GM12801 (cell line): ENCODE data around the gene MTRFR.

ENCODE experiments used
- TF ChIP-seq, protein P1 (sequence below): IDR thresholded peaks from one replicate; pipeline ENCODE4 v1.5.1; 2011; ENCODE audit warnings: control low read depth; ENCODE audit not compliant: insufficient read length; ENCODE audit errors: extremely low read depth

MTRFR gene

GRCh38 chr12:123266679-123267277 is 33.5 kb downstream of the MTRFR start:
- TF ChIP-seq, protein P1, sequence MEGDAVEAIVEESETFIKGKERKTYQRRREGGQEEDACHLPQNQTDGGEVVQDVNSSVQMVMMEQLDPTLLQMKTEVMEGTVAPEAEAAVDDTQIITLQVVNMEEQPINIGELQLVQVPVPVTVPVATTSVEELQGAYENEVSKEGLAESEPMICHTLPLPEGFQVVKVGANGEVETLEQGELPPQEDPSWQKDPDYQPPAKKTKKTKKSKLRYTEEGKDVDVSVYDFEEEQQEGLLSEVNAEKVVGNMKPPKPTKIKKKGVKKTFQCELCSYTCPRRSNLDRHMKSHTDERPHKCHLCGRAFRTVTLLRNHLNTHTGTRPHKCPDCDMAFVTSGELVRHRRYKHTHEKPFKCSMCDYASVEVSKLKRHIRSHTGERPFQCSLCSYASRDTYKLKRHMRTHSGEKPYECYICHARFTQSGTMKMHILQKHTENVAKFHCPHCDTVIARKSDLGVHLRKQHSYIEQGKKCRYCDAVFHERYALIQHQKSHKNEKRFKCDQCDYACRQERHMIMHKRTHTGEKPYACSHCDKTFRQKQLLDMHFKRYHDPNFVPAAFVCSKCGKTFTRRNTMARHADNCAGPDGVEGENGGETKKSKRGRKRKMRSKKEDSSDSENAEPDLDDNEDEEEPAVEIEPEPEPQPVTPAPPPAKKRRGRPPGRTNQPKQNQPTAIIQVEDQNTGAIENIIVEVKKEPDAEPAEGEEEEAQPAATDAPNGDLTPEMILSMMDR, result no peak

GRCh38 chr12:123267335-123267920 is 34.2 kb downstream of the MTRFR start:
- TF ChIP-seq, protein P1, result no peak

- TF ChIP-seq, protein P1, result no peak
Measured at GRCh38 chr12:123267991-123268843, 35.0 kb downstream of the MTRFR start.

DNA sequence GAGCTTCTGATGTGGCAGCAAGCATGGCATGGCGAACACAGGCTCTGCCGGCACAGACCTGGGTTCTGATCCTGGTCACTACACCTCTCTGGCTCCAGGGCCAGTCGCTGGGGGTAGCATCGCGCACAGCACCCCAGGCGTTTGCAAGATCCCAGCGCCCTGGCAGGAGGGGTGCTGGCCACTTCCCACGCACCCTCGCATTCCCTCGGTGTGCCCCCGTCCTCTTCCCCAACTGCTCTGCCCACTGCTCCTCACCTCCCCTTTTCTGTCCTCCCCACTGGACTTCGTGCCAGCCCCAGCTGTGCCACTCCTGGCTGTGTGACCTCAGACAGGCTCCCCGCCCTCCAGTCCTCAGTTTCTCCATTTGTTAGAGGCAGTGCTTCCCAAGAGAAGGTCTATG is 35.6 kb downstream of the MTRFR start:
- TF ChIP-seq, protein P1, result no peak

GRCh38 chr12:123269395-123269892 is 36.2 kb downstream of the MTRFR start:
- TF ChIP-seq, protein P1, result no peak

GRCh38 chr12:123269896-123270213 is 36.6 kb downstream of the MTRFR start:
- TF ChIP-seq, protein P1, result no peak

DNA sequence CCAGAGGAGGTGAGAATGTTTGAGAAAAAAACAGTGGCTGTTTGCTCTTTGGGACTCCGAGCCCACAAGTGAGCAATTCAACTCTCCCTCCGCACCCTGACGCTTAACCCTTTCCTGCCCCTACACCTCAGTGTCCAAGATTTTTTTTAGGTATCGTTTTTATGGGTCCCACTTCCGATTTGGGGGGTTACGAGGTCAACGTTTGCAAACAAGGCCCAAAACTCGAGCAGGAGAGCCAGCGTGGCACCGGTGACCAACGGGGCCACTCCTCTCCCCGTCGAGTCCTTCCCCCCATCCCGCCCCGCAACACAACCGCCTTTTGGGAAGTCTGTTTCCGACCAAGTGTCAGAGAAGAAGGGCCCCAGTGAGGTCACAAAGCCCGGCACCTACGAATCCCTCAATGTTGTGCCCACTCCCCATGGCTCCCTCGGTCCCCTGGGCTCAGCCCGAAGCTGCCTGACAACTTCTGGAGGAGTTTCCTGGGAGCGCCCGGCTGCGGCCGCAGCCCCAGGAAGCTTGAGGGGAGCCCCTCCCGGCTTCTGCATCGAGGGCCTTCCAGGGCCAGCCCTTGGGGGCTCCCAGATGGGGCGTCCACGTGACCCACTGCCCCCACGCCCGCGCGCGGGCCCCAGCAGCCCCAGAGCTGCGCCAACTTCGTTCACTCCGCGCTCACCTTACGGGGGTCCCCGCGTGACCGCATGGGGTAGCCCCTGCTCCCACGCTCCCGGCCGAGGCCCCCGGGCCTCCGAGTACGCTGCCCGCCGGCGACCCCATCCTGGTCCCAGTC is 37.2 kb downstream of the MTRFR start:
- TF ChIP-seq, protein P1, result no peak
